ENCODE results near the gene PTH1R.
A peak's percentile ranks its signal among the peaks of the same experiment; 100 is the strongest.

Gene PTH1R

GRCh38 chr3:46865546-46865945 lies 12.0 kb upstream of the PTH1R start:
- H3K4me3 ChIP-seq (replicated peaks; ENCODE audit: low read depth, low read length): no peak overlapping the region
- no peak for DNase-seq (ENCODE audit: low read depth)
- no peak for TF ChIP-seq CTCF (IDR thresholded peaks at IDR 0.05; ENCODE audit: low read length, missing control alignments)

- TF ChIP-seq CTCF (IDR thresholded peaks at IDR 0.05; ENCODE audit: low read length, missing control alignments): no peak
- DNase-seq (ENCODE audit: low read depth): no peak
- no peak overlapping the region for H3K4me3 ChIP-seq (replicated peaks; ENCODE audit: low read depth, low read length)
These were observed 11.4 kb upstream of the PTH1R start for GRCh38 chr3:46866032-46866595.

DNA sequence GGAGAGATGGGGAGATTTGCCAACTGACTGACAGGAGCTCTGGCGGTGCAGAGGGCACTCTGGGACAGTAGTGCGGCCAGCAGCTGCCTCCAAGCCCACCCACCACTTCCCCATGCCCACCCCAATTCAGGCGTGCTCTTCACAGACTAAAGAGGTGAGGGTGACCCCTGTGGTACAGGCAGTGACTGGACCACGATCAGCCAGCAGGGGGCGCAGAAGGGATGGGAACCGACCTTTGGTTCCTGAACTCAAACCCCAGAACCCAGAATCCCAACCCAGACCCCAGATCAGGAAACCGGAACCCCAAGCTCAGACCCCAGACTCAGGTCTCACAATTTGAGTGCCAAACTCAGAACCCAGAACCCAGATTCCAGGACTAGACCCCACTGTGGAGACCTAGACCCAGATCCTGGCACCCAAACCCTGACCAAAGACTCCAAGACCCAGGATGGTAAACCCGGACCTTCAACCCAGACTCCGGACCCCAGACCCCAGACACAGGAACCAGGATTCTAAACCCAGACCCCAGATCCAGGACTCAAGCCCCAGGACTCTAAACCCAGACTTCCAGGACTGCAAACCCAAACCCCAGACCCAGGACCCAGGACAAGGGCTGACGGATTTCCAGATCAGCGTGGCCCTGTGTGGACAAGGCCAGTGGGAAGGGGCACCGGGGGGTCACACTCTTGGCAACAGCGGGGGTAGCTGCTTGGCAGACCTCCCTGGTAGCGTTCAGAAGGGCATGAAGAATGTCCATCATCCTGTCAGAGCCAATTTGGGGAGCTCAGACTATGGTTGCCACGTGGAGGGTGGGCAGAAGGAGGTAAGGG lies 10.6 kb upstream of the PTH1R start:
- DNase-seq (ENCODE audit: low read depth): peak; percentile 58
- peak; percentile 90 for TF ChIP-seq CTCF (IDR thresholded peaks at IDR 0.05; ENCODE audit: low read length, missing control alignments)
- no peak overlapping the region for H3K4me3 ChIP-seq (replicated peaks; ENCODE audit: low read depth, low read length)

- peak; percentile 63 for DNase-seq (ENCODE audit: low read depth)
- no peak overlapping the region for H3K4me3 ChIP-seq (replicated peaks; ENCODE audit: low read depth, low read length)
- no peak for TF ChIP-seq CTCF (IDR thresholded peaks at IDR 0.05; ENCODE audit: low read length, missing control alignments)
These were observed 10.0 kb upstream of the PTH1R start for GRCh38 chr3:46867550-46867898.

GRCh38 chr3:46868287-46868686 lies 9.2 kb upstream of the PTH1R start:
- H3K4me3 ChIP-seq (replicated peaks; ENCODE audit: low read depth, low read length): no peak overlapping the region
- TF ChIP-seq CTCF (IDR thresholded peaks at IDR 0.05; ENCODE audit: low read length, missing control alignments): no peak
- DNase-seq (ENCODE audit: low read depth): no peak

GRCh38 chr3:46868948-46869347 lies 8.6 kb upstream of the PTH1R start:
- H3K4me3 ChIP-seq (replicated peaks; ENCODE audit: low read depth, low read length): no peak overlapping the region
- no peak for DNase-seq (ENCODE audit: low read depth)
- TF ChIP-seq CTCF (IDR thresholded peaks at IDR 0.05; ENCODE audit: low read length, missing control alignments): no peak

- no peak for DNase-seq (ENCODE audit: low read depth)
- TF ChIP-seq CTCF (IDR thresholded peaks at IDR 0.05; ENCODE audit: low read length, missing control alignments): no peak
- no peak overlapping the region for H3K4me3 ChIP-seq (replicated peaks; ENCODE audit: low read depth, low read length)
These were observed 8.1 kb upstream of the PTH1R start for GRCh38 chr3:46869440-46869839.
